Activated CD4-positive, alpha-beta T cell treated with anti-CD3 and anti-CD28 coated beads, Interleukin-2, amount 50 U/mL, for 16 hours (primary cell): ENCODE results near the gene ACTN1.
"Not testable (repeated sequence)": the region's sequence is repeated elsewhere in the genome, so short reads cannot be mapped to it uniquely, and the experiment has no call there.

Experiments
- DNase-seq: peaks from one replicate; pipeline ENCODE4 v3.0.0-alpha.2; 2020

The ACTN1 gene

DNA sequence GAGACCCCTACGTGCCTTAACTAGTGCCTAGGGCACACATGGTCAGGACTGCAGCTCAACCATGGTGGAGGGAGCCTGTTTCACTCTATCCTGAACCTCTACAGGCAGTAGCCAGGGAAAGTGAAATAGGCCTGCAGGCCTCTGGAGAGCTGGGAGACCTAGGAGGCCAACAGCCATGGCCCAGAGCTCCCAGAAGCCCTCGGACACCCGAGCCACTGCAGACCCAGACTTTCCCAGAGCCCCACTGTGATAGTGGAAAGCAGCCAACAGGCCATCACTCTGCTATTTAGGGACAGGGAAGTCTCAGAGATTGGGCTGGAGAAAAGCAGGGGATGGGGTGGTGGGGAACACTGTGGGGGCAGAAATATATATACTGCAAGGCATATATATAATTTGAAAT lies 129.7 kb downstream of the ACTN1 start:
- no peak for DNase-seq

DNA sequence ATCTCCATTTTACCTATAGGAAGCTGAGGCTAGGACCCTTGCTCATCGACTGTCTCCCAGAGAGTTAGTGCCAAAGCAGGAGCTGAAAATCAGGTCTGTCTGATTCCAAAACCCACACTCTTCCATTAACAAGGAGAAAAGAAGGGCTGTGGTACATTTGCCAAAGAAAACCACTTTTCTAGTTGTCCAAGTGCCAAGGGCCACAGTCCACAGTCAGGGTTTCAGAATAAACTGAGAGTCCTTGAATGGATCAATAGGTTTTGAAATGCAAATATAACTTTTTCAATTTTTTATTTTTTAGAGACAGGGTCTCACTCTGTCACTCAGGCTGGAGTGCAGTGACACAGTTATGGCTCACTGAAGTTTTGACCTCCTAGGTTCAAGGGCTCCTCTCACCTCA lies 130.8 kb downstream of the ACTN1 start:
- DNase-seq: no peak

DNA sequence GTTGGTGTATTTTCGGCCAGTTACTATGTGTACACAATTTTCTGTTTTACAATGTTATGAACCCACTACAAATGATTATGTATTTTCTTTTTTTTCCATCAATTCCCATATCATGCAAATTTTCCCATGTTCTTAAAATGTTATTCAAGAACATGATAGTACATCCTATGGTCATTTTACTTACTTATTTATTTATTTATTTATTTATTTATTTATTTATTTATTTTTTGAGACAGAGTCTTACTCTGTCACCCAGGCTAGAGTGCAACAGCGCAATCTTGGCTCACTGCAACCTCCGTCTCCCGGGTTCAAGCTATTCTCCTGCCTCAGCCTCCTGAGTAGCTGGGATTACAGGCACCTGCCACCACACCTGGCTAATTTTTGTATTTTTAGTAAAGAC lies 131.5 kb downstream of the ACTN1 start:
- DNase-seq: not testable (repeated sequence)

DNA sequence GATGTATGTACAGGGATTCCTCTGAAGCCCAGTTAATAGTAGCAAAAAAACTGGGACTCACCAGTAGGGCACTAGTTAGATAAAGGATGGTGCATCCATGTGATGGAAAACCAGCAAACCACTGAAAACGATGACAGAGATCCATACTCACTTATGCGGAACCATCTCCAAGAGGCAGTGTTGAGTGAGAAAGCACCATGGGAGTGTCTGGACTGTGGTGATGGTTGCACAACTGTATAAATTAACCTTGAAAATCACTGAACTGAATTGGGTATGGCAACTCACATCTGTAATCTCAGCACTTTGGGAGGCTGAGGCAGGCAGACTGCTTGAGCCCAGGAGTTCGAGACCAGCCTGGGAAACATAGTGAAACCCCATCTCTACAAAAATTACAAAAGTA lies 132.6 kb downstream of the ACTN1 start:
- no peak for DNase-seq

DNA sequence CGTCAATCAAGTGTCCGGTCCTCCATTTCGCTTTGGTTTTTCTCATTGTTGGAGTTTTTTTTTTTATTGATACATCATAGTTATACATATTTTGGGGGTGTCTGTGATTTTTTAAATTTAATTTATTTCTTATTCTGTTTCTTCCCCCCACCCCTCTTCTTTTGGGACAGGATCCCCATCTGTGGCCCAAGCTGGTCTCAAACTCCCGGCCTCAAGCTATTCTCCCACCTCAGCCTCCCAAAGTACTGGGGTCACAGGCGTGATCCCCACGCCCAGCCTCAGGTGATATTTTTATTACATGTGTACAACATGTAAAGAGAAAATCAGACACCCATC lies 134.9 kb downstream of the ACTN1 start:
- no peak for DNase-seq

DNA sequence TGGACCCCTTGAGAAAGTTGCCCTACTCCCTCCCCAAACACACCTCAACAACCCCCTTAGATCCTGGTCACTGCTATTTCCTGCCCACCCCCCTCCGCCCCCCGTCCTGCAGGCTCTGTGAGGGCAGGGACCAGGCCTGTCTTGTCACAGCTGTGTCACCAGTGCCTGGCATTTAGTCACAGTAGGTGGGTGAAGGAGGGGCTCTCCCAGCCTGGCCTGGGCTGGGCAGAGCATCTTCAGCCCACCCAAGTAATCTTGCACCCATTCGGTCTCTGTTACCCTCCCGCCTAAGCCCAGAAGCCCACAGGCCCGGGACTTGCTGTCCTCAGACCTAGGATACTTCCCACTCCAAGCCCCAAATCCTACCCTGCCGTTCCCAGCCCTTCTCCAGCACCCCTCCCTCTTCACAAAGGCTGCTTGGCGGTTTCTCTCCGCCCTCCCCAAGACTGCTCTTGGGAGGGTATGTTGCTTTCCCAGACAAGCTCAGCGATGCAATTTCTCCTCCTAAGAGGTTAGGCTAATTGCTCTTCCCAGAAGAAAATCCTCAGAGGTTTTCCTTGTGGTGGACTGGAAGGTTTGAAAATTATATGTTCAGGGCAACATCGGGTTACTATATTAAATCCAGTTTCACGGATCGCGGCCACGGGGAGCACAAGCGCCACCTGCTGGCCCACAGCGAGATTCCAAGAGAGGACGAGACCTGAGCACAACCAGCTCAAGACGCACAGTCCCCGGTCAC lies 135.5 kb downstream of the ACTN1 start:
- DNase-seq: peak; percentile 74

DNA sequence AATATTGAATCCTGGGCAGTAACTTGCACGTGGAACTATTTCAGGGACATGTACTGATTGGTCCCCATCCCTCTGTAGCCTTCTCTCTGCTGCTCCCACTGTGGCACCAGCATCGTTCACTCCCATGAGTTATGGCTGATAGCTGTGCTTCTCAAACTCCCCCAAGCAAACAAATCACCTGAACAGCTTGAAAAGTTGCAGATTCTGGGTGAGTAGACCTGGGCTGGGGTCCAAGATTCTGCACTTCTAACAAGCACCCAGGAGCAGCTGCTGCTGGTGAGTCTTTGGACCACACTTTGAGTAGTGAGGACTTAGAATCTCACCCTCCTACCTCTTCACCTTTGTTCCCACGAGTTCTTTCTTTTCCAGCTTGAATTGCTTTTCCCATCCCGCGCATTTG lies 136.8 kb downstream of the ACTN1 start:
- no peak for DNase-seq

DNA sequence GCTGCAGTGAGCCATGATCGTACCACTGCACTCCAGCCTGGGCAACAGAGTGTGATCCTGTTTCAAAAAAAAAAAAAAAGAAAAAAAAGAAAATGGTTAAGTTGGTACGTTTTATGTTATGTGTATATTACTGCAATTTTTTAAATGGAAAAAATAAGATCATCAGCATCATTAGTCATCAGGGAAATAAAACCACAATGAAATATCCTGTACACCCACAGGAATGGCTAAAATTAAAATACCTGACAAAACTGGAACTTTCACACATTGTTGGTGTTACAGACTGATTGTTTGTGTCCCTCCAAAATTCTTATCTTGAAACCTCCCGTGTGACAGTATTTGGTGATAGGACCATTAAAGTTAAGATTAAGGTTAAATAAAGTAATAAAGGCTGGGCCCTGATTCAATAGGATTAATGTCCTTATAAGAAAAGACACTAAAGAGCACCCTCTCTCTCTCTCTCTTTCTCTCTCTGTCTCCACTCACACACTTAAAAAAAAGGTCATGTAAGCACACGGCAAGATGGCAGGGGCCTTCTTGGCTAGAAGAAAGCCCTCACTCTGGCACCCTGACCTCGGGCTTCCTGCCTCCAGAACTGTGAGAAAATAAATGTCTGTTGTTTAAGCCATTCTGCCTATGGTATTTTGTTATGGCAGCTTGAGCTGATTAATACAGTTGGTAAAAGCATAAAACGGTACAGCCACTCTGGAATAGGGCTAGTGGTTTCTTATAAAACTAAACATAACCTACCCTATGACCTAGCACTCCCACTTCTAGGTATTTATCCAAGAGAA lies 137.9 kb downstream of the ACTN1 start:
- DNase-seq: no peak

DNA sequence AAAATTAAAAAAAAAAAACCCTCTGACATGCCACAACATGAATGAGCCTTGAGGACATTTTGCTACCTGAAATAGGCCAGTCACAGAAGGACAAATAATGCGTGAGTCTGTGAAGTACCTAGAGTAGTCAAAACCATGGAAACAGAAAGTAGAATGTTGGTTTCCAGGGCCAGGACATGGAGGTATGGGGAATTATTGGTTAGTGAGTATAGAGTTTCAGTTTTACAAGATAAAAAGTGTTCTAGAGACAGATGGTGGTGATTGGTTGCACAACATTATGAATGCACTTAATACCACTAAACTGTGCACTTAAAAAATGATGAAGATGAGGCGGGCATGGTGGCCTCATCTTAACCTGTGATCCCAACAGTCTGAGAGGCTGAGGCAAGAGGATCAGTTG lies 138.6 kb downstream of the ACTN1 start:
- DNase-seq: peak; percentile 51

DNA sequence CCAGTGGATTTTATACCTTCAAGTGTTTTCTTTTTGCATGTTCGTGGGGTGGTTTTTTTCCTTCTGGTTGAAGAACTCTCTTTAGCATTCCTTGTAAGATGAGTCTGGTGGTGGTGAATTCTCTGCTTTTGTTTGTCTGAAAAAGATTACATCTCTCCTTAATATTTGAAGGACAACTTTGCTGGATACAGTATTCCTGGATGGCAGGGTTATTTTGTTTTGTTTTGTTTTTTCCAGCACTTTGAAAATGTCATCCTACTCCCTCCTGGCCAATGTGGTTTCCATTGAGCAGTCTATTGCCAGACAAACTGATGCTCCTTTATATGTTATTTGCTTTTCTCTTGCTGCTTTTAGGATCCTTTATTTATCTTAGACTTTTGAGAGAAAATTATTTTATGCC lies 143.0 kb downstream of the ACTN1 start:
- DNase-seq: no peak

DNA sequence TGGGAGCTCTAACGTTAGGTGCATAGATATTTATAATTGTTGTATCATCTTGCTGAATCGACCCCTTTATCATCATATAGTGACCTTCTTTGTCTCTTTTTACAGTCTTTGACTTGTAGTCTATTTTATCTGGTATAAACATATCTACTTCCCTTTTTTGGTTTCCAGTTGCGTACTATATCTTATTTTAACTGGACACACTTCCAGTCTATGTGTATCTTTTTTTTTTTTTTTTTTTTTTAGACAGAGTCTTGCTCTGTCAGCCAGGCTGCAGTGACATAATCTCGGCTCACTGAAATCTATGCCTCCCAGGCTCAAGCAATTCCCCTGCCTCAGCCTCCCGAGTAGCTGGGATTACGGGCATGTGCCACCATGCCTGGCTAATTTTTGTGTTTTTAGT lies 144.3 kb downstream of the ACTN1 start:
- no peak for DNase-seq

DNA sequence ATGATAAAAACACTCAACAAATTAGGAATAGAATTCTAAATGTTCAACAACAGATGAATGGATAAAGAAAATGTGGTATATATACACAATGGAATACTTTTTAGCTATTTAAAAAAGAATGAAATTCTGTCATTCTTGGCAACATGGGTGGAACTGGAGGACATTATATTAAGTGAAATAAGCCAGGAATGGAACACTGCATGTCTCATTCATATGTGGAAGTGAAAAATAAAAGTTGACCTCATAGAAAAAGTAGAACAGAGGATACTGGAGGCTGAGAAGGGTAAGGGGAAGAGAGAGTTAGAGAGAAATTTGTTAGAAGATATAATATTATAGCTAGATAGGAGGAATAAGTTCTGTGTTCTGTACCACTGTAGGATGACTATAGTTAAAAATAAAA lies 150.4 kb downstream of the ACTN1 start:
- DNase-seq: no peak

DNA sequence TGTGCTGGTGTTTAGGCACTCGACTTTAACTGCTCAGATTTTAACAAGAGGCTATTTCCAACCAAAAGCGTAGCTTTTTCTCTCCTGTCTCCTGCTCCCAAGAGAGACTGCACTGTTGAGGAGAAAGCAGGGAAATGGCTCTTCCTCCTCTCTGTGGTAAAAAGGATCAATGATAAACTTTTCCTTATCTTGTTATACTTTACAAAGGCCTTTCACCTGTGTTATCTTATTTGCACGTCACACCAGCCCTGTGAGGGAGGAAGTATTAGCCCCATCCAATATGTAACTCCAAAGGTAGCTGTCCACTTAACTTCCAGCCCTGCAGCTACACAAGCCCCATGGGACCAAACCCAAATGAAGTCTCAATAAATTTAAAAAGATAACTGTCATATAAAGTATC lies 153.4 kb downstream of the ACTN1 start:
- no peak for DNase-seq

DNA sequence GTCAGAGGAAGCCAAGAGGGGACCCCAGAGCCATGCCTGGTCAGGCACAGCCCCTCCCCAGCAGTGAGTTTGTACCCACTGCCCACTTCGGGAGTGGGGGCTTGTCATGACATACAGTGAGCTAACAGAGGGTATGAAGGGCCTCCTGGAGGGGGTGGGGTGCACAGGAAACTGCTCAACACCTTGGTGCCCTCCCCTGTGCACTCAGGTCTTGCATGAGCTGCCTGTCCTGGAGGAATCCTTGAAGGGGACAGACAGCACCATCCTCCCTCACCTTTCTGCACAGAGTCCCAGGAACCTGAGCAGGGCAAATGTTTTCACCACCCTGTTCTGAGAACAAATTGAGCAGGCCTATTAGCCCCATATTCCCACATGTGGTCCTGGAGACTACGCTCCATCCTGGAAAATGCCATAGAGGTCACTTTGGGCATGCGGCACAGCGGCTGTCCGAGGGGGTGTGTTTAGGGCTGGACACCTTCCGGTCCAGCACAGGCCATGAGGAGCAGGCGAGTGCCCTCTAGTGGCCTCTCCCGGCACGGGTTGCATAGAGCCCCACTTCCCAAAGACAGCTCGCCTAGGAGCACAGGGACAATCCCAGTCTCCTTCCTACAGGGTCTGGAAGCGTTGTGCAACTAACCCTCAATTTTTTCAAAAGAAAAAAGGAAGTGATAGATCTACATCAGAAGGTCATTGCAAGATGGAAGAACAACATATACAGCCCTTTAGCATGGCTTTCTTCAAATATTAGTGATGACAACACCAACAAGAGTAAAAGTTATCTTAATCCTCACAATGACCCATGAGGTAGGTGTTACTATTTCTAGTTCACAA lies 154.4 kb downstream of the ACTN1 start:
- DNase-seq: peak; percentile 48

DNA sequence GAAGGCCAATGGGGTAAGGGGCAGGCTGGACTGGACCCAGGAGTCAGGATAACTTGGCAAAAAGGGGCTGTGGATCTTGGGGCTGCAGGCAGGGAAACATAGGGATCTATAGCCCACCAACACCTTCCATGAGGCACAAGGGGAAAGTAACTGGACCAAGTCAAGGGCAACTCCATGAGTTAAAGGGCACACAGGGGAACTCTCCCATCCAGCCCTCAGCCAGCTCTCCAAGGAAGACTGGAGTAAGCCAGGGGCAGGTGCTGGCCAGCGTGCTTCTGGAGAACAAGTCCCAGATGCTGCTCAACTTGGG lies 154.9 kb downstream of the ACTN1 start:
- DNase-seq: no peak
